Fibroblast of peridontal ligament (primary cell): ENCODE data around the gene MMAB.
A peak's percentile ranks its signal among the peaks of the same experiment; 100 is the strongest.

Source experiments
- DNase-seq: peaks from one replicate; pipeline ENCODE4 v3.0.0-alpha.2; 2010; ENCODE audit errors: extremely low read depth

The MMAB gene

DNA sequence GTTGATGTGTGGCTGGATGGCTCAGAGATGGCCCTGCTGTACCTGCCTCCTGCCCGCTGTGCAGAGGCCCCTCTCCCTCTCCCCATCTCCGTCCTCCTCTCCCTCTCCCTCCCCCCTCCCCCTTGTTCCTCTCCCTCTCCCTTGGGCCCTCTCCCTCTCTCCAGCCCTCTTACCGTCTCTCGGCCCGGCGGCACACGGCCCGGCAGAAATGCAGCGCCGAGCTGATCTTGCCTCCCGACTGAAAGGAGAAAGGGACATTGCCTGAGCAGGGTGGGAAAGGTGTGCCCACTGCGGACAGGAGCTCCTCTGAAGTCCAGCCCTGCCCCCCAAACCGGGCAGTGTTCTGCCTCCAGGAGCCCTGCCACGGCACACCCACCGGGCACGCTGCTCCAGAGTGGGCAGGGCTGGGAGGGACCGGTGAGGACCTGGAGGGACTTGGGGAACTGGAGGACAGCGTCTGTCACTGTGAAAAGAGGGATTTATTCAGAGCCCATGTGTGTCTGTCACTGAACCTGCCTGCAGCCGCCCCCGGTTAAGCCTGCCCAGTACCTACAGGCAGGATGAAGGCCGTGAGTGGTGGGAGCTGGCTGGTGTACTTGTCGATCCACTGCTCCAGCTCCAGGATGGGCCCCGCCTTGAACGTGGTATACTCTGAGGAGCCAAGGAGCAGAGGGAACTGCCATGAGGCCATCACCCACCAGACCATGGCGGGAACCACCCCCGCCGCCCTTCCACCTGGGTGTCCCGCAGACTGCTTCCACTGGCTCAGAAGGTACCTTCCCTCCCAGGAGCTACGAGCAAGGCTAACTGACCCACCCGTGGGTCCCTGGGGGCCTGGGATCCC lies 12.2 kb downstream of the MMAB start:
- DNase-seq, result no peak

DNA sequence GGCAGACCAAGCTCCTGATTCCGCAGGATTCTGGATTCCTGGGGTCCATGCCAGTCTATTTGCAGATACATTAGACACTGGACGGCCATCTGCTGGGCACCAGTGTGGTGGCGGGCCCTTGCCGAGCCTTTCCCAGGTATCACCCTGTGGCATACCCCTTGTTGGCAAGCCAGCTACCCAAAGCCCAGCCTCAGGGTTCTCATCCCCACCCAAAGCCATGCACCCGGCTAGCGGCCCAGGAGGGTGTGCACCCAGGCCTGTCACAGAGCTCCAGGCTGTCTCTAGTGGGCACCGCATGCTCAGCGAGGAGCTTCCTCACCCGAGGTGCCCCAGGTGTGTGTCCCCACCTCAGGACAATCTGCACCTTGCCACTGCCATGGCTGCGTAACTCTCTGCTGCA lies 13.7 kb downstream of the MMAB start:
- DNase-seq, result no peak

- DNase-seq, result no peak
Measured at GRCh38 chr12:109559200-109559505, 14.2 kb downstream of the MMAB start.

DNA sequence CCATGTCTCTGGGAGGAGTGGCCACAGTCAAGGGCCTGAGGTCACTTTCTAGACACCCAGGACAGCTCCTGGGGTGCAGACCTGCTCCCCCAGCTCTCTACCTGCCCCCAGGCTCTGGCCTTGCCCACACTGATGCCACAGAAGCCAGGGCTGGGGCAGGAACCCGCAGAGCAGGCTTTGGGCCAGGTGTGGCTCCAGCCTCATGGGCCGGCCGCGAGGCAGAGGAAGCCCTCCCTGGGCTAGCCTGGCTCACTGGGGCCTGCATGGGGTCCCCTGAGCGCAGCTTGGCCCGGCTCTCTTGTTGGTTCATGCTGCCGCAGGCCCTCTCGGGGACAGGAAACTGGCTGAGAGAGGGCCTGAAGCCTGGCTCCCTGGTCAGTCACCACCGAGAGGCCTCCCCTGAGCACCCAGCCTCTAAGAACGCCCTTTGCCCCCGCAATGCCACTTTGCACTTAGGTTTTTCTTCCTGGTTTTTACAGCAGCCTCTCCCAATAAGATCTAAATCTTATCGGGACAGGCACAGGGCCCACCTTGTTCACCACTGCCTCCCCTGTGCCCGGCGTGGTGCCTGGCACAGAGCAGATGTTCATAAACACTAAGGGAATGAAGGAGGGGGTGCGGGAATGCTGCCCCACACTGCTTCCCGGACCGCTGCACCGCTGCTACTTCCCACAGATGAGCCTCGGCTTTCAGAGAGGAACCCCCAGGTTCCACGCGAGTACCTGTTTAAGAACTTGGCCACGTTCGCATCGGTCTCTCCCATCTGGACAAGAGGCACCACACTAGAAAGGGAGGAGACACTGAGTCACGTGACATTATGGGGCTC lies 14.7 kb downstream of the MMAB start:
- no peak for DNase-seq

DNA sequence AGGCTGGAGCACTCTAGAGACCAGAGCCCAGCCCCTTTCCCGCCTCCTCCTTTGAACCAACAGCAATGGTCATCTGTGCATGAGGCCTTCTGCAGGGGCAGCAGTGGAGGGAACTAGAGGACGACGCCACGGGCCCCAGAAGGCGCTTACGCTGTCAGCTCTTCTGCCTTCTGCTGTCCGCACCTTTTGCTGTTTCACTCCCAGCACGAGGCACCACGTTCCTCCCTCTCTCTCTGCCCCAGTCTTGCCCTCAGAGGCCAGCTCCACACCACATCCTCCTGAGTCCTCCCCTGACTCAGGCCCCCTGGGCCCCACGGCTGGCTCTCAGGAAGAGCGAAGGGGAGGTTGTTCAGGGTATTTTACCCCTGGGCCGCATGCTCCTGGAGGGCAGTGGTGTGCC lies 15.5 kb downstream of the MMAB start:
- no peak for DNase-seq

DNA sequence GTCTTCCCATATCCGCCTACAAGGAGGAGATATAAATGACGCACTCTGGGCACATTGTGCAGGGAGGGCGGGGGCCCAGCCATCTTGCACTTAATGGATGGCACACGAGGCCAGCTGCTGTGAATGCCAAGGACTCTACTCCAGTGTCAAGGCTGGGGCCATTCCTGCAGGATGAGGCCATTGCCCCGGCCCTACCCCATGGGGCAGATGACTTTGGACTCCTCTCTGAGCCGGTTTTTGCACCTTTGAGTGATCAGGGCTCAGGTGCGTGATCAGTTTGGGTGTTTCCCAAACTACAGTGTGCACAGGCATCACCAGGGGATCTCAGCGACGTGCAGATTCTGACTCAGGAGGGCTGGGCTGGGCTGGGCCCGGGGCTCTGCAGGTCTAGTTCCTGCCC lies 16.1 kb downstream of the MMAB start:
- DNase-seq, result no peak

GRCh38 chr12:109555431-109556315 lies 17.6 kb downstream of the MMAB start:
- no peak for DNase-seq

GRCh38 chr12:109554761-109555160 lies 18.5 kb downstream of the MMAB start:
- no peak for DNase-seq

DNA sequence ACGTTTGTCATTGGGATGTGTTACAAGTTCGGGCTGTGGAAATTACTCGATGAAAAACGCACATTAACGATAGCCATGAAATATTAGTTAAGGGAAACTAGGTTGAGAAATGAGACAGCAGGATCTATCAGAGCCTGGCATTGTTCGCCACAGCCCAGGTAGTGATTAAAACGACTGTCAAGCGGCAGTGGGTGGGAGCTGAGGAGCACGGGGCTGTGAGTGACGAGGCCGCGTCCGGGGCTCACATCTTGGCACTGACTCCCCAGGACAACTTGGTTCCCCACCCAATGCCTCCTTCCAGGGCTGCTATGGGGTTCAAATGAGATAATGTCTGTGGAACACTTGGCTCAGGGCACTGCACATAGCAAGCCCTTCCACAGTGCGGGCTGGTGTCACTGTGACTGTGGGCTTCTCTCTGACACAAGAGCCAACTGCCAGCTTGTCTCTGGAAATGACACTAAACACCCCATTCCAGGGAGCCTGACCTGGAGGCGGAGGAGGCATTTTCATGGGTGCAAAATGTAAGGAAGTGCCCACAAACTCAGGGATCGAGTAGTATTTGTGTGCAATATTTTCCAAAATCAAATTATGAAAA lies 19.3 kb downstream of the MMAB start:
- DNase-seq, result no peak

GRCh38 chr12:109553483-109553882 lies 19.8 kb downstream of the MMAB start:
- peak; percentile 10 for DNase-seq

DNA sequence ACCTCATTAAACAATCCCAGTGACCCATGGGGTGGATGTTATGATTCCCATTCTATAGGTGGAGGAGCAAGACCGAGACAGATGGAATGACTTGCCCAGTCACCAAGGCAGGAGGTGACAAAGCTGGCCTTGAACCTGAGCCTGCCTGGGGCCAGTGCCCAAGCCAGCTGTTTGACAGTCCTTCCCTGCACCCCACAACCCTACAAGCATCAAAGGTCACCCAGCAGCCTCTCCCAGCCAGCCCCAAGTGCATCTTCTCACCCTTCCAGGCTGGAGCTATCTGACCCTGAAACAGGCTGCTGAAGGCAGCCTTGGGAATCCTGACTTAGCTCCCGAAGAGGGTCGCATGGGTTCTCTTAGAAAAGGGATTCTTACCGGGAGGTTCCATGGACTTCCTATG lies 20.3 kb downstream of the MMAB start:
- no peak for DNase-seq

GRCh38 chr12:109551108-109551507 lies 22.2 kb downstream of the MMAB start:
- no peak for DNase-seq

DNA sequence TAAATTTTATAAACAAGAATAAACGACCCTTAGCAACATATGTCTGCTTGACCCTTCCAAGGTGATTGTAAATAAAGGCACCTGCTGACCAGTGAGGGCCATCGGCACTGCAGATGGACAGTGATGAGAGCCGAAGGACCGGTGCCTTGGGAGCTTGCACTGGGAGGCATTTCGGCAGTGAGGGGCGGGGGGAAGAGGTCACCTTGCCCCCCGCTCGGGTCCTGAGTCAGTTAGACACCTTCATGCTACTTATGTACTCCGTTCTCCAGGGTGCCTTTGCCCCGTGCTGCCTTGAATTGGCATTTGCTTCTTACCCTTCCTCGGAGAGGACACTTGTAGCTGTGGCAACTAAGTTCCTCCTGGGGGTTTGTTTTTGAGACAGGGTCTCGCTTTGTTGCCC lies 23.0 kb downstream of the MMAB start:
- DNase-seq, result no peak

GRCh38 chr12:109549613-109550270 lies 23.6 kb downstream of the MMAB start:
- DNase-seq, result no peak

DNA sequence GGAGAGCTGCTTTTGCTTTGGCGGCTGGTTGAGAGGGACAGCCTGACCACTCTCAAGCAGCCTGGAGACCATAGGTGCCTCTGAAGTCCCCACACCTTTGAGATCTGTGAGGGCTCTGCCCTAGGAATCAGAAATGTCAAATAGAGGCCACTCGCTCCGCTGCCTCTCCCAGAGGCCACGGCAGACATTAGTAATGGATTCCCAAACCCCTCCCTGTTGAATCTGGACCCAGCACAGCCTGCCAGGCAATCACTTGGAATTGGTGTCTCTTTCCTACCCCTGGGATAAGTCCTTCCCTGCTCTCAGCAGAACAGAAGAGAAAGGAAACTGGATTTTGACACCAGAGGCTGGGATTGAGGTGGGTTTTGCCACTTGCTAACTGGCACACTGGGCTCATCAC lies 25.0 kb downstream of the MMAB start:
- DNase-seq, result no peak

DNA sequence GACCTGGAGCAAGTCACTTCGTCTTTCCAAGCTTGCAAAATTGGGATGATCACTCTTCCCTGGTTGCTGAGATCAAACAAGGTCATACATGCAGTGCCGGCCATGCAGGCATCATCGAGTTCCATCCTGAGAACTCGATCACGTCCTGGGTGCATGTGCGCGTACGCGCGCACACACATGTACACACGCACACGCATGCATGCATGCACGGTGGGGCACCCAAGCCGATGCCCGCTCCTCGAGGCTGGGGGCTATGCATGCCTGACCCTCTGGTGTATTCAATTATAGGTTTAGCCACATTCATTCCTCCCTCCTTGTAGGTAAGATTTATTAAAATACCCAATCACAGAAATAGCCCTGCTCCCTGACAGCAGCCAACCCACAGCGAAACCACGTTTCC lies 26.0 kb downstream of the MMAB start:
- no peak for DNase-seq

DNA sequence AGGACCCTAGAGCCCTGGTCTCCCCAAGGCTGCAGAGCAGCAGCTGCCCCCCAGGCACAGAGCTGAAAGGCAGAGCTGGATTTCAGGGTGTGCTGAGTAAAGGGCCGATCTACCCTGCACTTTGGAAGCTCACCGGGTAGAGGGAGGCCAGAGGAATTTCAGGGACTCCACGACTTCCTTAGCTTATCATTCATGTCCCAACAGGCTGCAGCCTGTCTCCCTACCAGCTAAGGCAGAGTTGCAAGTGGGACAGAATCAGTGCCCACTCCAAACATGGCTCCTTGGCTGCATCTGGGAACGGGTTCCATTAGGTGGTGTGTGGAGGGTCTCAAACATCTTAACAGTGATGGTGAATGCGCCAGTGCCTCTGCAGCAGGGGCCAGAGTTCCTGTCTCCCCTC lies 27.5 kb downstream of the MMAB start:
- DNase-seq, result no peak

DNA sequence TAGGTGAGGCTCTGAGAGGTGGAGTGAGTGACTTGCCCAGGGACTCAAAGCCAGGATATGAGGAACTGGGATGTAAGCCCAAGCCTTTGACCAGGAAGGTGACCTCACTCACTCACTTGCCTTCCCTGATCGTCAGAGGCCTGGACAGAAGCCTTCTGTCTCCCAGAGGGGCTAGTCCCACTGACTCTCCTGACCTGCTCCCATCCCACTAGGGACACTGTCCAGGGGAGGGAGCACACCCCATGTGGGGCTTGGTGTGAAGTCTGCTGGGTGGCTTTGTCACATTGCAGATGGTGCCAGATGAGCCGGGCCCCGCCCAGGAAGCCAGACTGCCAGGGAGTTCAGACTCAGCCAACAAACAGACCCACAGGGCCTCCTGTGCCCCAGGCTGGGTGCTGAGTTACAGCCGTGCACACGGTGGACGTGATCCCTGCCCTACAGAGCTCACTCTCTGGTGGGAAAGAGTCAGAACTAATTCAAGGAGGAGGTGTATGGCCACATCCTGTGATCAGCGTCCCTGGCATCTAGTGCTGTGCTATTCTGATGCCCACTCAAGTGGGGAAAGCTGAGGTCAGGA lies 28.3 kb downstream of the MMAB start:
- peak; percentile 29 for DNase-seq

DNA sequence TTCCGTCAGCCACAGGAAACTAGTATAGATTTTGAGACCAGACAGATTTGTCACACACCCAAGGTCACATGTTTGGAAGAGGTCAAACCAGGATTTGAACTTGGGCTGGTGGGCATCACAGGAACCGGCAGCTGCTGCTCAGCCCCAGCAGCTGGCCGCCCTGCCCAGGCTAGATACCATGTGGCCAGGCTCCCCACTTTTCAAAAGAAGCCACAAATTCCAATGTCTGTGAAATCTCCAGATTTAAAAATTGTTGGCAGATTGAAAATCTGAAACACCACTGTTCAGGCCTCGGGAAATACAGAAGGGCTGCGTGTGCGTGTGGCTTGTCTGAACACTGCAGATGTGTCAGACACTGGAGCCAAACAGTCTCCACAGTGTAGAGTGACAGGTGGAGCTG lies 30.4 kb downstream of the MMAB start:
- no peak for DNase-seq

GRCh38 chr12:109542014-109542413 lies 31.3 kb downstream of the MMAB start:
- DNase-seq, result peak; percentile 27

- DNase-seq, result no peak
Measured at GRCh38 chr12:109541413-109541726, 31.9 kb downstream of the MMAB start.
